Aorta (tissue), 5 donors: ENCODE measurements around the gene HSP90AB1. TPM values are rescaled to one million over a fixed set of nuclear protein-coding genes. Genes with fewer than 3 reads are reported as not detected.

Experiments used
- ATAC-seq: fragments of 200-7000 bp; cut with Tn5 transposase; one replicate; pipeline ENCODE4 v1.9.1; 2022; ENCODE audit warnings: moderate library complexity; ENCODE audit not compliant: low FRiP score
- DNase-seq, 2 donors: peaks; one replicate each; pipeline ENCODE4 v3.0.0-alpha.2; 2020
- H3K27ac ChIP-seq, 2 donors: one replicate each; pipeline ENCODE4 v1.5.1; 2013; ENCODE audit warnings: low read length in 2 of 2, mild to moderate bottlenecking in 2 of 2, moderate library complexity in 2 of 2, control low read depth in 1 of 2, inconsistent platforms in 1 of 2, low read depth in 1 of 2
- H3K27me3 ChIP-seq, 2 donors: one replicate each; pipeline ENCODE4 v1.6.1; 2013; ENCODE audit warnings: control low read depth in 1 of 2, low read length in 1 of 2, mild to moderate bottlenecking in 1 of 2, moderate library complexity in 1 of 2; ENCODE audit not compliant: insufficient read depth in 2 of 2, control insufficient read depth in 1 of 2
- H3K36me3 ChIP-seq, 2 donors: one replicate each; pipeline ENCODE4 v1.6.1; 2013; ENCODE audit warnings: control low read depth in 1 of 2, low read length in 1 of 2, mild to moderate bottlenecking in 1 of 2; ENCODE audit not compliant: insufficient read depth in 2 of 2, control insufficient read depth in 1 of 2
- H3K4me1 ChIP-seq, 2 donors: one replicate each; pipeline ENCODE4 v1.6.1; 2013; ENCODE audit warnings: low read length in 2 of 2, control low read depth in 1 of 2, mild to moderate bottlenecking in 1 of 2, moderate library complexity in 1 of 2; ENCODE audit not compliant: insufficient read depth in 2 of 2, control insufficient read depth in 1 of 2
- H3K4me3 ChIP-seq, 2 donors: one replicate each; pipeline ENCODE4 v1.5.1; 2013; ENCODE audit warnings: low read length in 2 of 2, control low read depth in 1 of 2, mild to moderate bottlenecking in 1 of 2
- H3K9me3 ChIP-seq: one replicate; pipeline ENCODE4 v1.6.1; 2013; ENCODE audit warnings: mild to moderate bottlenecking, low read length; ENCODE audit not compliant: control insufficient read depth
- WGBS, 2 donors: extraction: QIAGEN DNeasy Blood & Tissue Kit; methylation state at CpG; one replicate each; pipeline ENCODE4 v1.1.7; 2013; 5-methylcytosine and 5-hydroxymethylcytosine counted together
- intact Hi-C, 2 donors: fragments of 100-400 bp; cut with DNase I; formaldehyde crosslinking; loops; one replicate each; pipeline versions ENCODE4 v1.14.2 to v1.15.0; 2022
- polyA plus RNA-seq, 2 donors: library from polyadenylated mRNA; stranded (reverse); fragments of 200-250 nt; gene quantifications; one replicate each; pipeline ENCODE4 v1.2.3, GENCODE V29; 2013
- total RNA-seq, 2 donors: library from RNA; stranded (reverse); fragmentation: NEBNext Ultra II Directional; extraction: Animal tissue kit (Norgen Biotek cat#: 25700); gene quantifications; one replicate each; pipeline ENCODE4 v1.2.1, GENCODE V29; 2021
- donor health status: healthy with polysubstance abuse.
- donor health status: Bipolar disorder and iron deficiency.
- donor health status: DM: no; HTN: no; CAD: no.
- donor health status: DM: no; HTN: no; CAD: no.
- donor health status: DM: yes; HTN: yes; CAD: no.

Gene HSP90AB1
- total and polyA plus RNA-seq, 4 donors, result 385 to 636 (median 440) TPM

GRCh38 chr6:44237813-44238433 is 9.0 kb upstream of the HSP90AB1 start:
- no peaks in the 10 kb centered on the region for H3K9me3 ChIP-seq
- intact Hi-C loops, result loop anchor here in 1 of 2 donors (1.0 kb wide), 2 partner anchors 17 to 66 kb away; no protein-coding TSS in a partner anchor
- H3K27ac ChIP-seq, result peak overlapping the region; percentile 84 to 95
- no peaks in the 10 kb centered on the region for H3K27me3 ChIP-seq
- ATAC-seq (peak; percentile 94), DNase-seq (peak; percentile 90 to 95)
- no peaks in the 10 kb centered on the region for H3K36me3 ChIP-seq
- 1% methylated on average over 42 of the region's 42 CpGs for WGBS, 2 donors
- peak overlapping the region; percentile 21 to 35 for H3K4me3 ChIP-seq
- no peaks in the 10 kb centered on the region for H3K4me1 ChIP-seq

GRCh38 chr6:44238687-44239350 is 8.1 kb upstream of the HSP90AB1 start:
- Histone ChIP-seq H3K4me3 (no peak overlapping the region), H3K36me3 (no peaks in the 10 kb centered on the region), H3K9me3 (no peaks in the 10 kb centered on the region), H3K27me3 (no peaks in the 10 kb centered on the region), H3K27ac (peak overlapping the region in 1 of 2 donors; percentile 49), H3K4me1 (no peaks in the 10 kb centered on the region)
- no peak for ATAC-seq
- WGBS, 2 donors, result 85 to 87% methylated on average over 7 of the region's 7 CpGs
- intact Hi-C loops, result loop anchor here in 1 of 2 donors (1.0 kb wide), 1 partner anchor 67 kb away; no protein-coding TSS in a partner anchor
- DNase-seq, result peak; percentile 33 to 35

GRCh38 chr6:44243345-44243744 is 3.6 kb upstream of the HSP90AB1 start:
- DNase-seq (peak in 1 of 2 donors; percentile 10), ATAC-seq (no peak)
- H3K36me3 ChIP-seq, result no peaks in the 10 kb centered on the region
- H3K4me3 ChIP-seq, result no peak overlapping the region
- no peaks in the 10 kb centered on the region for H3K9me3 ChIP-seq
- no peak overlapping the region for H3K27ac ChIP-seq
- 89 to 92% methylated on average over 7 of the region's 7 CpGs for WGBS, 2 donors
- H3K4me1 ChIP-seq, result no peaks in the 10 kb centered on the region
- no peaks in the 10 kb centered on the region for H3K27me3 ChIP-seq
- intact Hi-C loops, result loop anchor here in 1 of 2 donors (10.0 kb wide), 1 partner anchor 469 kb away; the partner anchor contains the start of gene VEGFA

DNA sequence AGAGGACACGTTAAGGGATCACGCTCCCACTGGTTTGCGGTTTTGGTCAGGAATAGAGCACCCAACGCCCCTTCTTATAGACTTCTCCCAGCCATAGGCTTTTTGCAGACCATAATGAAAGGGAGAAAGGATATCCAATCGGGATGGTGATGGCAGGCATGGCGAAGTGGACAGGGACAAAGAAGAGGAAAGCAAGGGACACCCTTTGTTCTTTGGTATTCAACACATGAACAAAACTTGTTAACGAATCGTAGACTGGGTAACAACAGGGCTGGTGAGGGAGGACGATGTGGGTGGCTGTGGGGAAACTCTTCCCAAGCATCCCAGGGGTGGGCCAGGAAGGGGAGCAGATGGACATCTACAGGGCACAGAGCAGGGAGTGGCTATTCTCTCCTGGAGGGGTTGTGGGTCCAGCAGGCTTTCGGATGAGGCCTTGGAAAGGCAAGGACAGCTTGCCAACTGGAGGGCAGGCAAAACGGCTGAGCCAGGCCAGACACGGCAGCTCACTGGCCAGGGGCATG is 1.4 kb upstream of the HSP90AB1 start:
- Histone ChIP-seq H3K27me3 (no peaks in the 10 kb centered on the region), H3K4me3 (no peak overlapping the region), H3K4me1 (no peaks in the 10 kb centered on the region), H3K9me3 (no peaks in the 10 kb centered on the region), H3K27ac (peak overlapping the region in 1 of 2 donors; percentile 81), H3K36me3 (peaks cover 0 to 5% of the 10 kb centered on the region in 2 donors)
- ATAC-seq (no peak), DNase-seq (peak in 1 of 2 donors; percentile 28)
- 53 to 58% methylated on average over 11 to 12 of the region's 12 CpGs for whole genome bisulfite sequencing, 2 donors
- intact Hi-C loops, result loop anchor here in 1 of 2 donors (10.0 kb wide), 1 partner anchor 471 kb away; the partner anchor contains the start of gene VEGFA

GRCh38 chr6:44245912-44246662 is 814 bp upstream of the HSP90AB1 start:
- Histone ChIP-seq H3K27me3 (no peaks in the 10 kb centered on the region), H3K27ac (peak overlapping the region; percentile 46 to 89), H3K4me3 (peak overlapping the region; percentile 63 to 97), H3K4me1 (no peaks in the 10 kb centered on the region), H3K36me3 (peaks cover 0 to 5% of the 10 kb centered on the region in 2 donors), H3K9me3 (no peaks in the 10 kb centered on the region)
- DNase-seq (peak; percentile 94 to 97), ATAC-seq (peak; percentile 91)
- WGBS, 2 donors, result 0 to 1% methylated on average over 62 of the region's 62 CpGs
- intact Hi-C loops, result loop anchor here in 1 of 2 donors (10.0 kb wide), 1 partner anchor 471 kb away; the partner anchor contains the start of gene VEGFA

DNA sequence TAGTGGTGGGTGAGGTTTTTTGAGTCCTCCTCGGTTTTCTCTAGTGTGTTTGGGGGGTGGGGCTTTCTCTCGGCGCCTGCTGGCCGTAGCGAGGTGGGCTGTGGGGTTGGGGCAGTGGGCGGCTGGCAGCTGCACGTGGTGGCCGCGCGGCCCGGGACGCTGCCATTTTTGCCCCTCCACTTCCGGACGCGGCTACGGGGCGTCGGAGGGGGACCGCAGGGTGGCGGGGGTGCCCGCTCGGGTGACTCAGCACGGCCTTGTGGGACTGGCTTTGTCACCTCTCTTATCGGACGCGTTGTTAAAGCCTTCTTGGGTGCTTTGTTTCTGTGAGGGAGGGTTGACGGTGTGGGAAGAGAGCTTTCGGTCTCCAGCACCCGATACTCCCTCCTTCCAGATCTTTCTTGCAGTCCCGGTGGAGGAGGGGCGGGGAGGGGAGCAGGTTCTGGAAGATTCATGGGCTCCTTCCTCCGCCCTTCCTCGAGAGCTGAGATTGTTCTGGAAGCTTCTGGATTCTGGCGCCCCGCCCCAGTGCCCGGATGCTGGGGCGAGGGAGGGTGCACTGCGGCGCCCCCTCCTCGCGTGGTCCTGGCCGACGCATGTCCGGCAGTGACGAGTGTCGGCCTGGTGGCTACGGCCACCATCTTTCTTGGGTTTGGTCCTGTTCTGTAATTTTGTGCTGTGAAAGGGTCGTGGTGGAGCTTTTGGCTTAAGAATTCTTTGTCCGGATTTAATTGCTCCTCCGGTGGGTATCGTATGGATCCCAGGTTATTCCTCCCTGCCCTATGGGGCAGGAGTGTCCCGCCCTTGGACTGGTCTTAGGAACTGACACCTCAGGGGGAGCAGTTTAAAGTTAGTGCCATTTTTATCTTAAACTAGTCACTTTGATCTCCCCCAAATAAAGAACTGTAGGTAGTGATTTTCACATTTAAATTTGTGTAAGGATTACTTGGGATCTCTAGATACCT is 719 bp downstream of the HSP90AB1 start:
- H3K36me3 ChIP-seq, result peaks cover 3 to 7% of the 10 kb centered on the region in 2 donors
- intact Hi-C loops, result loop anchor here in 1 of 2 donors (10.0 kb wide), 1 partner anchor 473 kb away; the partner anchor contains the start of gene VEGFA
- DNase-seq, result peak; percentile 89 to 92
- ATAC-seq, result peak; percentile 74
- H3K4me3 ChIP-seq, result peak overlapping the region; percentile 91 to 97
- H3K9me3 ChIP-seq, result no peaks in the 10 kb centered on the region
- no peaks in the 10 kb centered on the region for H3K4me1 ChIP-seq
- H3K27ac ChIP-seq, result peak overlapping the region; percentile 33 to 74
- WGBS, 2 donors, result 0% methylated on average over 48 to 52 of the region's 52 CpGs
- no peaks in the 10 kb centered on the region for H3K27me3 ChIP-seq

DNA sequence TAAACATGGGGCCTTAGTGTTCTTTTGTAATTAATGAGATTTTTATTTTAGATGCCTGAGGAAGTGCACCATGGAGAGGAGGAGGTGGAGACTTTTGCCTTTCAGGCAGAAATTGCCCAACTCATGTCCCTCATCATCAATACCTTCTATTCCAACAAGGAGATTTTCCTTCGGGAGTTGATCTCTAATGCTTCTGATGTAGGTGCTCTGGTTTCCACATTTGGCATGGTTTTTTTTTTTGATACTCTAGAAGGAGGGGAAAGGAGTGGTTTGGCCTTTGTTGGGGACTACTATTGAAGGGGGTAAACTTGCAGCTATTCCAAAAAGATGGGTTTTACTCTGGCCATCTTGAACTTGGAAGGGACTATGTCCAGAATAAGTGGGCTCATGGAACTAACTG is 1.7 kb downstream of the HSP90AB1 start:
- Histone ChIP-seq H3K9me3 (no peaks in the 10 kb centered on the region), H3K27ac (no peak overlapping the region), H3K4me3 (peak overlapping the region in 1 of 2 donors; percentile 97), H3K4me1 (no peaks in the 10 kb centered on the region), H3K36me3 (peaks cover 7% of the 10 kb centered on the region in 2 donors), H3K27me3 (no peaks in the 10 kb centered on the region)
- ATAC-seq (no peak), DNase-seq (no peak)
- 21 to 31% methylated on average over 1 of the region's 1 CpG for WGBS, 2 donors
- intact Hi-C loops, result loop anchor here in 1 of 2 donors (10.0 kb wide), 1 partner anchor 474 kb away; the partner anchor contains the start of gene VEGFA
